ENCODE data around the gene FBRSL1.

GRCh38 chr12:132448463-132448820 is 41.5 kb upstream of the FBRSL1 start:
- no peak for TF ChIP-seq RBM14 (IDR thresholded peaks at IDR 0.05; ENCODE audit: borderline replicate concordance, insufficient read depth, low read depth, low read length)
- TF ChIP-seq TCF7 (IDR thresholded peaks at IDR 0.05; ENCODE audit: borderline replicate concordance) = no peak
- no peak for TF ChIP-seq GABPA (tag; conservative IDR thresholded peaks at IDR 0.05; ENCODE audit: low read depth)
- no peak for TF ChIP-seq CTCF (IDR thresholded peaks at IDR 0.05 in 2 of 3, conservative IDR thresholded peaks at IDR 0.05 in 1 of 3; ENCODE audit: insufficient read depth in 2 of 3, low read depth in 1 of 3, low read length in 3 of 3)
- TF ChIP-seq TRIM24 (IDR thresholded peaks at IDR 0.05) = no peak
- no peak for TF ChIP-seq EZH2 (IDR thresholded peaks at IDR 0.05; ENCODE audit: borderline replicate concordance, low read depth, low read length)
- TF ChIP-seq POU5F1 (IDR thresholded peaks at IDR 0.05; ENCODE audit: borderline replicate concordance, low read depth, low read length, partially characterized antibody) = no peak
- no peak for TF ChIP-seq POLR2AphosphoS5 (IDR thresholded peaks at IDR 0.05; ENCODE audit: control insufficient read depth, insufficient read depth, low read depth, low read length)
- no peak for TF ChIP-seq EP300 (IDR thresholded peaks at IDR 0.05; ENCODE audit: low read length)
- no peak for TF ChIP-seq SNRNP70 (optimal IDR thresholded peaks at IDR 0.05; ENCODE audit: low read depth, low read length)
- no peak for TF ChIP-seq CEBPB (tag; IDR thresholded peaks at IDR 0.05)
- no peak for TF ChIP-seq RFX5 (IDR thresholded peaks at IDR 0.05; ENCODE audit: low read depth, low read length)
- TF ChIP-seq BACH1 (tag; IDR thresholded peaks at IDR 0.05) = no peak
- no peak for TF ChIP-seq HDAC2 (IDR thresholded peaks at IDR 0.05)
